Stimulated activated naive CD8-positive, alpha-beta T cell treated with anti-CD3 and anti-CD28 coated beads, Interleukin-15, amount 100 ng/mL, for 72 hours (primary cell): Measurements from ENCODE around the gene DCXR.

ENCODE experiments used
- ATAC-seq: fragments of 150-1000 bp; cut with Tn5 transposase; 2 replicates; pipeline ENCODE4 v1.10.0; 2021; ENCODE audit warnings: mild to moderate bottlenecking, moderate library complexity
- DNase-seq, 2 donors: peaks; one replicate each; pipeline ENCODE4 v3.0.0; 2021 to 2022
- H3K27ac Mint-ChIP-seq, 2 donors: one replicate each; pipeline ENCODE4 v1.8.0; 2022; ENCODE audit warnings: mild to moderate bottlenecking in 2 of 2, mixed read lengths in 2 of 2, moderate library complexity in 2 of 2
- H3K27me3 Mint-ChIP-seq: one replicate; pipeline ENCODE4 v1.8.0; 2022; ENCODE audit warnings: mixed read lengths
- H3K4me1 Mint-ChIP-seq: one replicate; pipeline ENCODE4 v1.8.0; 2022; ENCODE audit warnings: mild to moderate bottlenecking, mixed read lengths
- H3K4me3 Mint-ChIP-seq, 2 donors: one replicate each; pipeline ENCODE4 v1.8.0; 2022; ENCODE audit warnings: mild to moderate bottlenecking in 2 of 2, mixed read lengths in 2 of 2, moderate library complexity in 1 of 2
- H3K9me3 Mint-ChIP-seq, 2 donors: one replicate each; pipeline ENCODE4 v1.8.0; 2022; ENCODE audit warnings: mixed read lengths in 2 of 2

Gene DCXR

GRCh38 chr17:82025401-82026107, 11.9 kb downstream of the DCXR start:
- Mint-ChIP-seq H3K4me3 (no peak overlapping the region), H3K27me3 (no peaks in the 10 kb centered on the region), H3K4me1 (peaks cover 52% of the 10 kb centered on the region), H3K27ac (no peak overlapping the region), H3K9me3 (no peaks in the 10 kb centered on the region)
- no peak for DNase-seq
- ATAC-seq: no peak

GRCh38 chr17:82024859-82025258, 12.6 kb downstream of the DCXR start:
- no peak overlapping the region for H3K4me3 Mint-ChIP-seq
- peaks cover 55% of the 10 kb centered on the region for H3K4me1 Mint-ChIP-seq
- DNase-seq (no peak), ATAC-seq (no peak)
- no peak overlapping the region for H3K27ac Mint-ChIP-seq
- H3K9me3 Mint-ChIP-seq: no peaks in the 10 kb centered on the region
- H3K27me3 Mint-ChIP-seq: no peaks in the 10 kb centered on the region

DNA sequence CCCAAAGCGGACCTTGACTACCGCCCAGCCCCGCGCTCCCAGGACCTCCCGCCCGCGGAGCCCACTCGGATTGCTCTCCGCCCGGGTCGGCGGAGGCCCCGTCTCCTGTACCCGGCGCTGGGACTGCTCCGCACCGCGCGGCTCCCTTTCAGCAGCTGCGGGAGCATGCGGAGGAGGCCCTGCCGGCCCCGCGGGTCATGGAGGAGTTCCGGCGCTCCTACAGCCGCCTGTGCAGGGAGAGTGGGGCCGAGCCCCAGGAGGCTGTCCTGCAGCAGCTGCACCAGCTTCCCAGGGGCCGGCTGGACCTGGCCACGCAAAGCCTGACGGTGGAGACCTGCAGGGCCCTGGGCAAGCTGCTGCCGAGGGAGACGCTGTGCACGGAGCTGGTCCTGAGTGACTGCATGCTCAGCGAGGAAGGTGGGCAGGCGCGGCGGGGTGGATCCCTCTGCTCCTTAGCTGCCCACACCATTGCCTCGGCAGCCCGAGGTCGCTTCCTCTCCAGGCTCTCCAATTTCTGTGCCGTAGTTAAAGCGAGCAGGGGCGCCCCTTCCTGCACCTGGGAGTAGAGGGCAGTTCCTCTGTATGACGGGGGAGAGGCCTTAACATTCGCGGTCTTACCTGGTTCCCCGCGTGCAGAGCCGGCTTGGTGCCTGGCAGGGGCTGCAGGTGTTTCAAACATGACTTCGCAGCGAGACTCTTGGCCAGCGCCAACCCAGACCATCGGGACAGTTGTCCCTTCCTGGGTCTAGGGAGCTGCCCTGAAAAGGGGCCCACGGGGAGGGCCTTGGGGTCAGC, 13.9 kb downstream of the DCXR start:
- Mint-ChIP-seq H3K4me3 (peak overlapping the region; percentile 85 to 86), H3K9me3 (no peaks in the 10 kb centered on the region), H3K4me1 (peaks cover 52% of the 10 kb centered on the region), H3K27ac (peak overlapping the region in 1 of 2 donors; percentile 27), H3K27me3 (no peaks in the 10 kb centered on the region)
- DNase-seq (peak in 1 of 2 donors; percentile 46), ATAC-seq (peak; percentile 10)

DNA sequence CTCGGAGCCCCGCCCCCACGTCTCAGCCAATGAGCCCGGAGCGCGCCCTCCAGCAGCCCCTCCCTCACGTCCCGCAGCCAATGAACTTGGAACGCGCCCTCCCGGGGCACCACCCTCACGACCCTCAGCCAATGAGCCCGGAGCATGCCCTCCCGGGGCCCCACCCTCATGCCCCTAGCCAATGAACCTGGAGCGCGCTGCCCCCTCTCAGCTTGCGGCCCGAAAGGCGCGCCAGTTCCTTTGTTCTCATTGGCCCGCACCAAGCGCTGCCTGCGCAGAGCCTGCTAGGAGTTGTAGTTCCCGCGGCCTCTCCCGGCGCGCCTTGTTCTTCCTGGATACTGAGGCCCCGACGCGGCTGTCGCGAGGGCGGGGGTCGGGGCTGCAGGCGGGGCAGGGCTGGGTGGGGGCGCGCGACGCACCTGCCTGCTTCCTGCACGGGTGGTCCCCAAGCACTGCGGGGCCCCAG, 14.5 kb downstream of the DCXR start, which contains the start of gene LRRC45:
Gene LRRC45 (plus strand): TSS at position 325 of the 466 bp plus-strand sequence. CDS start 339 bp downstream, outside the sequence.
- Mint-ChIP-seq H3K27me3 (no peaks in the 10 kb centered on the region), H3K4me3 (peak within 1 kb of the TSS; percentile 86 to 93), H3K9me3 (no peaks in the 10 kb centered on the region), H3K27ac (peak within 1 kb of the TSS; percentile 61 to 93), H3K4me1 (peaks cover 54% of the 10 kb centered on the region)
- peak; percentile 96 for ATAC-seq
- peak; percentile 100 for DNase-seq

DNA sequence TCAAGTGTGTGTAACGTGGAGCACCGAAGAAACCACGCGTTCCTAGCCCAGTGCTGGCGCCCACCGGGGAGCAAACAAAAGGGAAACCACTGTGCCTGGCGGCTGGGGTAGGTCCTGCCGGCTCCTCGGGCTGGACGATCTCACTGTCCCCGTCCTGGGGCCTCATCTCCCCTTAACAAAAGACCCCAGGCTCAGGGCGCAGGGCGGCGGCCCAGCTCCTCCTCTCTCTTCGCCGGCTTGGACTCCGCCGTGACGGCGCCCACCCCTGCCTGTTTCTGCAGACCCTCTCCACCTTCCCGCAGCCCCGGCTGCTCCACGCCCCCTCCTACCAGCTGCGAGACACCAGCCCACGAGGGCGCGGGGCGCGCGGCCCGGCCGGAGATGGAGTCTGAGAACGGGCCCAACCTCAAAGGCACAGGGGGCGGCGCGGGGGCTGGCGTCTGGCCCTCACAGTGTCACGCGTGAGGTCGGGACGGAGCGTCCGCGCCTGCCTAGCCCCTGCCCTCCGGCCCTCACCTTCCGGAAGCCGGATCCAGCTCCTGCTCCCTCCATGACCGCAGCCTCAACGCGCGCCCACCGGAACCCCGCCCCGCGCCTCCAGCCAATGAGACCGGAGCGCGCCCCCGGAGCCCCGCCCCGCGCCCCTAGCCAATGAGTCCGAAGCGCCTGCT, 15.1 kb downstream of the DCXR start, which contains the start of gene CENPX:
Gene CENPX (minus strand): TSS at position 569 of the 671 bp plus-strand sequence. CDS start 17 bp downstream, at position 552.
- H3K27ac Mint-ChIP-seq: peak within 1 kb of the TSS; percentile 61 to 93
- peak within 1 kb of the TSS; percentile 86 to 93 for H3K4me3 Mint-ChIP-seq
- no peaks in the 10 kb centered on the region for H3K27me3 Mint-ChIP-seq
- no peak for DNase-seq
- no peaks in the 10 kb centered on the region for H3K9me3 Mint-ChIP-seq
- peaks cover 54% of the 10 kb centered on the region for H3K4me1 Mint-ChIP-seq
- peak; percentile 21 for ATAC-seq

- Mint-ChIP-seq H3K4me1 (peaks cover 51% of the 10 kb centered on the region), H3K27me3 (no peaks in the 10 kb centered on the region), H3K4me3 (peak overlapping the region; percentile 86 to 93), H3K9me3 (no peaks in the 10 kb centered on the region), H3K27ac (peak overlapping the region; percentile 61 to 93)
- DNase-seq (no peak), ATAC-seq (no peak)
Observed at GRCh38 chr17:82021900-82022309, 15.6 kb downstream of the DCXR start.

DNA sequence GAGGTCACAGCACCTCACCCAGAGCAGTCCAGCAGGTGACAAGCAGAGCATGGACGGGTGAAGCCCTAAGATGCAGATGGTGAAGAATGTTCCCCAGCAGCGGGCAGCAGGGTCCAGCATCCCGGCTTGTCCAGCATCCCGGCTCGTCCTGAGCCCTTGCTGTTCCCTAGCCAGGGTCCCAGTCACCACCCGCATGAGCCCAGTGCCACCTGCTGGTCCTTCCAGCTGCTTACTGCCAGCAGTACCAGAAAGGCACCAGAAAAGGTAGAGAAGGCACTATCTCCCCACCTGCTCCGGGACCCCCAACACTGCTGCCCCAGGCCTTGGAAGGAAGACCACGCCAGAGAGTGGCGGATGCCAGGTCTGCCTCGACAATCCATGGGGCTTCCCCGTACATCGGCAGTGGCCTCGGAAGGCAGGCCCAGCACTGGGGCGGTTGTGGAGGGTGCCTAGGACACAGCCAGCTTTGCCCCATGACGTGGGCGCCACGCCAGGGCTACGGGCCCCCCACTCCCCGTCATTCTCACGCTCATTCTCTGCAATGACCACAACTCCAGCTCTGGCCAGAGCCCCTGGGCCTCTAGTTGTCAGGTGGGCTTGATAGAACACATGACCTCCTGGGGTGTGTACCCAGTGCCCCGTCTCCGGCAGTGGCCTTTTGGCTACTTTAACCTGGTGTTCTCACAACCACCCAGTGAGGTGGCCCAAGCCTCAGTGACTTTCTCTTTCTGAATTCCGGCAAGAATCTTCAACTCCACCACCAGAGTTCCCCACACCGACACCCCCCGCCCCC, 16.2 kb downstream of the DCXR start:
- peak; percentile 65 to 70 for DNase-seq
- Mint-ChIP-seq H3K27me3 (no peaks in the 10 kb centered on the region), H3K27ac (peak overlapping the region; percentile 61 to 93), H3K4me3 (peak overlapping the region; percentile 86 to 93), H3K4me1 (peaks cover 51% of the 10 kb centered on the region), H3K9me3 (no peaks in the 10 kb centered on the region)
- no peak for ATAC-seq

GRCh38 chr17:82020572-82021106, 16.9 kb downstream of the DCXR start:
- Mint-ChIP-seq H3K27ac (no peak overlapping the region), H3K9me3 (no peaks in the 10 kb centered on the region), H3K4me1 (peaks cover 51% of the 10 kb centered on the region), H3K27me3 (no peaks in the 10 kb centered on the region), H3K4me3 (peak overlapping the region; percentile 36 to 93)
- ATAC-seq: no peak
- no peak for DNase-seq

DNA sequence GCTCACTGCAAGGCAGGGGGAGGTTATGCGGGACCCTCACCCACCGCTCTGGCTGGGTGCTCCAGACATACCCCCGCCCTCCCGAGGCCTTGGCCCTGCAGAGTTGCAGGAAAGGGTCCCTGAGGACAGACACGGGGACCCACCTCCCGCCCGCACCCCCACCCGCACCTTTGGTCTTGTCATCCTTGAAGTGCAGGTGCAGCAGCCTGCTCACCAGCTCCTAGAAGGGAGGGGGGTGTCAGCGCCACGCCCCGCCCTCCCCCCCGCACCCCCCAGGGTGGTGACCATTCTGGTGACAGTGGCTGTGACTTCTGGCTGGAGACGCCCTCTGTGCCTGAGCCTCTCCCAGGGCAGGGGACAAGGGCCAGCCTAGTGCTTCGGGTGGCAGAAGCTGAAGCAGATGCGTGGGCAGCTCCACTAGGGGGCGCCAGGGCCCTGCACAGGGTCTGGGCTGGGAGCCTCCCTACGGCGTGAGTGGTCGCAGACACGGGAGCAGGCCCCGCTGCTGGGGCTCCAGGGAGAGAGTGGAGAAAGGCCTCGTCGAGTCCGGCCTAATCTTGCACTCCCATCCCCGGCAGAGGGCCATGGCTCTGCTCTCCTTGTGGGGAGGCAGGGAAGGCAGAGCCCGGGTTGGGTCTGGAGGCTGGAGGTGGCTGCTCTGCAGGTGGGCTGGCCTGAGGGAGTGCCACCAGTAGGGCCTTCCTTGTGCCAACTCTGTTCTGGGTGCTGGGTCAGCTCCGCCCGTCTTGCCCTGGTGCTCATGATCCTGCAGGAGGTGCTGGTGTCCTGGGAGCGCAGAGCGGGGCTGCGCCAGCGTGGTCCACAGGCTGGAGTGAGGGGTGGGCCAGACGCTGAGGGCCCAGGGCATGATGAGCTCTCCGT, 17.6 kb downstream of the DCXR start:
- no peak overlapping the region for H3K27ac Mint-ChIP-seq
- peaks cover 51% of the 10 kb centered on the region for H3K4me1 Mint-ChIP-seq
- DNase-seq (peak; percentile 71 to 75), ATAC-seq (no peak)
- H3K4me3 Mint-ChIP-seq: peak overlapping the region in 1 of 2 donors; percentile 35
- H3K9me3 Mint-ChIP-seq: no peaks in the 10 kb centered on the region
- H3K27me3 Mint-ChIP-seq: no peaks in the 10 kb centered on the region

GRCh38 chr17:82018989-82019689, 18.4 kb downstream of the DCXR start:
- no peaks in the 10 kb centered on the region for H3K27me3 Mint-ChIP-seq
- no peak for ATAC-seq

GRCh38 chr17:82018152-82018988, 19.1 kb downstream of the DCXR start:
- DNase-seq: no peak
- peaks cover 39% of the 10 kb centered on the region for H3K4me1 Mint-ChIP-seq
- no peaks in the 10 kb centered on the region for H3K9me3 Mint-ChIP-seq
- H3K4me3 Mint-ChIP-seq: no peak overlapping the region
- no peak overlapping the region for H3K27ac Mint-ChIP-seq
- no peaks in the 10 kb centered on the region for H3K27me3 Mint-ChIP-seq
- no peak for ATAC-seq

More at GRCh38 chr17:82018989-82019689, 18.4 kb downstream of the DCXR start:
- Mint-ChIP-seq H3K4me1 (peaks cover 46% of the 10 kb centered on the region), H3K27ac (no peak overlapping the region), H3K4me3 (no peak overlapping the region), H3K9me3 (no peaks in the 10 kb centered on the region)
- no peak for DNase-seq

DNA sequence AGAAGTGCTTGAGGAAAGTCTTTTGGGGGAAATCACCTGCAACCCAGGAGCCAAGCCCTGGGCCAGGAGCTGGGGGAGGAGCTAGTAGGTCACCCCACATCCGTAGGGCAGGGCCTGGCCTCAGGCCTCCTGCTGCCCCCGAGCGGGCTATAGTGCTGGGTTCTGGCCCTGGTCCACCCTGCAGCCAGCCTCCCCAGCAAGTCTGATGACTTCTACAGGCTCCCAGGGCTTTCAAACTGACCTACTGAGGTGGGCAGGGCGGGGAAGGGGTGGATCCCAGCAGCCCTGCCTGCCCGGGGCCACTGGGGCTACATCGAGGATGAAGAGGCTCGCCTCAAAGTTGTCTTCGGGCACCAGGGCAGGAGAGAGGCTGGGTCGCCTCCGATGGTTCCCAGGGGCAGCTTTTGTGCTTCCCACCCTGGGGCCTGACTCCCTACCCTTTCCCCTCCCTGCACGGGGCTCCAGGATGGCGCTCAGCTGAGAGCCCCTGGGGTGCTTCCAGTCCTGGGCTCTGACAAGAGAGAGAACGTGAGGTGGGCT, 19.8 kb downstream of the DCXR start:
- Mint-ChIP-seq H3K4me3 (no peak overlapping the region), H3K27ac (peak overlapping the region in 1 of 2 donors; percentile 74), H3K9me3 (no peaks in the 10 kb centered on the region), H3K27me3 (no peaks in the 10 kb centered on the region), H3K4me1 (peaks cover 39% of the 10 kb centered on the region)
- ATAC-seq: no peak
- DNase-seq: no peak
